H9 (cell line): ENCODE measurements around the gene UQCRC1. TPM values are rescaled to one million over a fixed set of nuclear protein-coding genes. Genes with fewer than 3 reads are reported as not detected.

ENCODE experiments used
- DNase-seq: peaks from one replicate; pipeline ENCODE4 v3.0.0-alpha.2; 2017
- H2AFZ ChIP-seq: one replicate; pipeline ENCODE4 v1.6.1; 2013; ENCODE audit warnings: mild to moderate bottlenecking, low read length, control low read depth, moderate library complexity
- H2AK5ac ChIP-seq: 2 replicates; pipeline ENCODE4 v1.6.1; 2013; ENCODE audit warnings: low read length, control low read depth, mixed read lengths; ENCODE audit not compliant: insufficient read length
- H2BK120ac ChIP-seq: one replicate; pipeline ENCODE4 v1.6.1; 2013; ENCODE audit warnings: low read depth, mild to moderate bottlenecking, low read length, control low read depth, inconsistent platforms; ENCODE audit not compliant: poor library complexity, severe bottlenecking
- H2BK12ac ChIP-seq: 2 replicates; pipeline ENCODE4 v1.6.1; 2013; ENCODE audit warnings: low read length, control low read depth, mixed read lengths, low read depth; ENCODE audit not compliant: insufficient read length
- H2BK15ac ChIP-seq: 2 replicates; pipeline ENCODE4 v1.6.1; 2013; ENCODE audit warnings: low read depth, low read length, control low read depth
- H2BK20ac ChIP-seq: one replicate; pipeline ENCODE4 v1.6.1; 2013; ENCODE audit warnings: low read depth, mild to moderate bottlenecking, low read length, control low read depth, inconsistent platforms; ENCODE audit not compliant: poor library complexity, severe bottlenecking
- H2BK5ac ChIP-seq: 2 replicates; pipeline ENCODE4 v1.6.1; 2013; ENCODE audit warnings: low read length, control low read depth, mixed read lengths; ENCODE audit not compliant: insufficient read length
- H3K14ac ChIP-seq: 2 replicates; pipeline ENCODE4 v1.6.1; 2013; ENCODE audit warnings: low read length, control low read depth; ENCODE audit not compliant: insufficient read depth
- H3K18ac ChIP-seq: 2 replicates; pipeline ENCODE4 v1.6.1; 2013; ENCODE audit warnings: low read depth, mild to moderate bottlenecking, mixed read lengths, low read length, control low read depth; ENCODE audit not compliant: insufficient read length
- H3K23ac ChIP-seq: 2 replicates; pipeline ENCODE4 v1.6.1; 2013; ENCODE audit warnings: low read length, control low read depth, mixed read lengths, low read depth; ENCODE audit not compliant: insufficient read length
- H3K23me2 ChIP-seq: 2 replicates; pipeline ENCODE4 v1.6.1; 2013; ENCODE audit warnings: low read depth, mild to moderate bottlenecking, mixed read lengths, low read length, control low read depth; ENCODE audit not compliant: insufficient read length, poor library complexity, severe bottlenecking
- H3K27ac ChIP-seq: 2 replicates; pipeline ENCODE4 v1.5.1; 2013; ENCODE audit warnings: low read length, control low read depth, mixed read lengths, low read depth; ENCODE audit not compliant: insufficient read length
- H3K27me3 ChIP-seq: 2 replicates; pipeline ENCODE4 v1.6.1; 2013; ENCODE audit warnings: low read length, control low read depth, inconsistent platforms; ENCODE audit not compliant: insufficient read depth
- H3K4ac ChIP-seq: 2 replicates; pipeline ENCODE4 v1.6.1; 2013; ENCODE audit warnings: low read depth, mild to moderate bottlenecking, control low read depth, inconsistent platforms, low read length, moderate library complexity
- H3K4me1 ChIP-seq: 2 replicates; pipeline ENCODE4 v1.6.1; 2013; ENCODE audit warnings: low read length, control low read depth, inconsistent platforms; ENCODE audit not compliant: insufficient read depth
- H3K4me2 ChIP-seq: 2 replicates; pipeline ENCODE4 v1.6.1; 2013; ENCODE audit warnings: low read length, control low read depth, mixed read lengths; ENCODE audit not compliant: insufficient read length, insufficient read depth
- H3K56ac ChIP-seq: 2 replicates; pipeline ENCODE4 v1.6.1; 2013; ENCODE audit warnings: low read depth, mild to moderate bottlenecking, mixed read lengths, low read length, control low read depth; ENCODE audit not compliant: insufficient read length
- H3K79me1 ChIP-seq: 2 replicates; pipeline ENCODE4 v1.6.1; 2013; ENCODE audit warnings: low read depth, mild to moderate bottlenecking, moderate library complexity, low read length, control low read depth, inconsistent platforms; ENCODE audit not compliant: insufficient read depth, poor library complexity, severe bottlenecking
- H3K79me2 ChIP-seq: 2 replicates; pipeline ENCODE4 v1.6.1; 2013; ENCODE audit warnings: low read length, control low read depth, inconsistent platforms; ENCODE audit not compliant: insufficient read depth
- H3K9ac ChIP-seq: 2 replicates; pipeline ENCODE4 v1.6.1; 2013; ENCODE audit warnings: low read length, control low read depth, mixed read lengths; ENCODE audit not compliant: insufficient read length; ENCODE audit errors: extremely low read depth
- H3K9me3 ChIP-seq: one replicate; pipeline ENCODE4 v1.6.1; 2013; ENCODE audit warnings: low read depth, low read length, inconsistent platforms; ENCODE audit not compliant: control insufficient read depth
- H3T11ph ChIP-seq: one replicate; pipeline ENCODE4 v1.6.1; 2013; ENCODE audit warnings: mild to moderate bottlenecking, low read length, control low read depth, inconsistent platforms
- H4K20me1 ChIP-seq: one replicate; pipeline ENCODE4 v1.6.1; 2013; ENCODE audit not compliant: control insufficient read depth, insufficient read length, insufficient read depth
- H4K5ac ChIP-seq: 2 replicates; pipeline ENCODE4 v1.6.1; 2013; ENCODE audit warnings: low read depth, mild to moderate bottlenecking, mixed read lengths, low read length, control low read depth; ENCODE audit not compliant: insufficient read length
- H4K8ac ChIP-seq: replicated peaks from 2 replicates; pipeline ENCODE4 v1.6.1; 2013; ENCODE audit warnings: low read length, control low read depth, mixed read lengths, low read depth; ENCODE audit not compliant: insufficient read length
- H4K91ac ChIP-seq: 2 replicates; pipeline ENCODE4 v1.6.1; 2013; ENCODE audit warnings: low read depth, mild to moderate bottlenecking, moderate library complexity, mixed read lengths, low read length, control low read depth; ENCODE audit not compliant: insufficient read length
- H3K27ac Mint-ChIP-seq, 3 experiments: 2 replicates in 2 of 3; 3 replicates in 1 of 3; pipeline ENCODE4 v1.8.0; 2020 to 2021; ENCODE audit warnings: mixed read lengths in 3 of 3, mild to moderate bottlenecking in 1 of 3, moderate library complexity in 1 of 3
- H3K27me3 Mint-ChIP-seq: 2 replicates; pipeline ENCODE4 v1.8.0; 2021; ENCODE audit warnings: low read depth, mild to moderate bottlenecking, moderate library complexity, mixed read lengths
- H3K36me3 Mint-ChIP-seq, 3 experiments: 2 replicates in 2 of 3; 3 replicates in 1 of 3; pipeline ENCODE4 v1.8.0; 2020 to 2021; ENCODE audit warnings: low read depth in 3 of 3, mixed read lengths in 3 of 3; ENCODE audit not compliant: insufficient read depth in 1 of 3
- H3K4me1 Mint-ChIP-seq, 2 experiments: 2 replicates each; pipeline ENCODE4 v1.8.0; 2020; ENCODE audit warnings: mixed read lengths in 2 of 2
- H3K4me3 Mint-ChIP-seq, 2 experiments: 2 replicates in 1 of 2; 3 replicates in 1 of 2; pipeline ENCODE4 v1.8.0; 2020 to 2021; ENCODE audit warnings: mild to moderate bottlenecking in 2 of 2, mixed read lengths in 2 of 2, moderate library complexity in 1 of 2
- H3K9me3 Mint-ChIP-seq, 2 experiments: 2 replicates in 1 of 2; 3 replicates in 1 of 2; pipeline ENCODE4 v1.8.0; 2020; ENCODE audit warnings: mild to moderate bottlenecking in 2 of 2, mixed read lengths in 2 of 2, moderate library complexity in 1 of 2
- WGBS: extraction: QIAGEN DNeasy Blood & Tissue Kit; methylation state at CpG from one replicate; pipeline ENCODE4 v1.1.7; 2013; ENCODE audit warnings: missing lambda C conversion rate, low lambda C conversion rate, mixed read lengths; ENCODE audit not compliant: insufficient read length; ENCODE audit errors: extremely low coverage; 5-methylcytosine and 5-hydroxymethylcytosine counted together
- total RNA-seq: library from RNA; stranded (reverse); gene quantifications from 2 replicates; pipeline ENCODE4 v1.2.1, GENCODE V29; 2021
- TF ChIP-seq, protein P1 (sequence below): fragments of 200-600 bp; sonication (generic); conservative IDR thresholded peaks from 3 replicates; pipeline ENCODE4 v1.8.0; 2021; ENCODE audit warnings: antibody characterized with exemption, mild to moderate bottlenecking

UQCRC1 gene
- total RNA-seq, 1 experiment from 2014 or later: 285 TPM

DNA sequence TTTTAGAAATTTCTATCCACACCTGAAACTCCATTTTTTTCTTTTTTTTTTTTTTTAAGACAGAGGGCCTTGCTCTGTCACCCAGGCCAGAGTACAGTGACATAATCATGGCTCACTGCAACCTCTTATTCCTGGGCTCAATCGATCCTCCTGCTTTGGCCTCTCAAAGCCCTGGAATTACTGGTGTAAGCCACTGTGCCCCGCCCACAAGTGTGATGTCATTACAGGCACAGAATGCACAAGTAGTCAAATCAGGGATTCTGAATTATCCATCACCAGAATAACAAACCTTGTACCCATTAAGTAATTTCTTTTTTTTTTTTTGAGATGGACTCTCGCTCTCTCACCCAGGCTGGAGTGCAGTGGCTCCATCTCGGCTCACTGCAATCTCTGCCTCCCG is 1.9 kb downstream of the UQCRC1 start:
- no CpG with 5 or more reads among the region's 5 CpGs for WGBS

More for the DNA sequence above, 1.9 kb downstream of the UQCRC1 start:
- no peak overlapping the region for H3K56ac ChIP-seq
- H2AFZ ChIP-seq: no peak overlapping the region
- no peak overlapping the region for H2BK20ac ChIP-seq
- no peak overlapping the region for H3K14ac ChIP-seq
- Mint-ChIP-seq H3K4me3 (peak overlapping the region in 1 of 2 experiments; percentile 42; a peak in 1 of 5 replicates), H3K9me3 (no peaks in the 10 kb centered on the region), H3K27ac (no peak overlapping the region), H3K36me3 (peaks cover 38 to 60% (median 58%) of the 10 kb centered on the region in 3 experiments), H3K27me3 (no peaks in the 10 kb centered on the region), H3K4me1 (peaks cover 12% of the 10 kb centered on the region in 2 experiments)
- H3K79me2 ChIP-seq: peaks cover 6% of the 10 kb centered on the region; the same call in 1 of the 2 replicates
- DNase-seq: no peak
- no peak overlapping the region for H4K91ac ChIP-seq
- H3K27me3 ChIP-seq: no peaks in the 10 kb centered on the region
- H2BK15ac ChIP-seq: no peak overlapping the region
- no peak overlapping the region for H2BK120ac ChIP-seq
- no peaks in the 10 kb centered on the region for H3K79me1 ChIP-seq
- no peak overlapping the region for H3T11ph ChIP-seq
- H2BK5ac ChIP-seq: no peak overlapping the region
- no peak overlapping the region for H4K8ac ChIP-seq
- H3K18ac ChIP-seq: no peak overlapping the region
- TF ChIP-seq, protein P1, sequence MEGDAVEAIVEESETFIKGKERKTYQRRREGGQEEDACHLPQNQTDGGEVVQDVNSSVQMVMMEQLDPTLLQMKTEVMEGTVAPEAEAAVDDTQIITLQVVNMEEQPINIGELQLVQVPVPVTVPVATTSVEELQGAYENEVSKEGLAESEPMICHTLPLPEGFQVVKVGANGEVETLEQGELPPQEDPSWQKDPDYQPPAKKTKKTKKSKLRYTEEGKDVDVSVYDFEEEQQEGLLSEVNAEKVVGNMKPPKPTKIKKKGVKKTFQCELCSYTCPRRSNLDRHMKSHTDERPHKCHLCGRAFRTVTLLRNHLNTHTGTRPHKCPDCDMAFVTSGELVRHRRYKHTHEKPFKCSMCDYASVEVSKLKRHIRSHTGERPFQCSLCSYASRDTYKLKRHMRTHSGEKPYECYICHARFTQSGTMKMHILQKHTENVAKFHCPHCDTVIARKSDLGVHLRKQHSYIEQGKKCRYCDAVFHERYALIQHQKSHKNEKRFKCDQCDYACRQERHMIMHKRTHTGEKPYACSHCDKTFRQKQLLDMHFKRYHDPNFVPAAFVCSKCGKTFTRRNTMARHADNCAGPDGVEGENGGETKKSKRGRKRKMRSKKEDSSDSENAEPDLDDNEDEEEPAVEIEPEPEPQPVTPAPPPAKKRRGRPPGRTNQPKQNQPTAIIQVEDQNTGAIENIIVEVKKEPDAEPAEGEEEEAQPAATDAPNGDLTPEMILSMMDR: no peak
- H2AK5ac ChIP-seq: no peak overlapping the region
- H3K23ac ChIP-seq: no peak overlapping the region
- peaks cover 3% of the 10 kb centered on the region for H3K23me2 ChIP-seq
- no peak overlapping the region for H3K9ac ChIP-seq
- no peak overlapping the region for H3K4me2 ChIP-seq
- no peak overlapping the region for H4K5ac ChIP-seq
- H3K27ac ChIP-seq: no peak overlapping the region
- no peaks in the 10 kb centered on the region for H4K20me1 ChIP-seq
- H3K4ac ChIP-seq: no peak overlapping the region
- no peaks in the 10 kb centered on the region for H3K9me3 ChIP-seq
- H2BK12ac ChIP-seq: no peak overlapping the region
- no peaks in the 10 kb centered on the region for H3K4me1 ChIP-seq
